ENCODE data around the gene SCGB2B2.

DNA sequence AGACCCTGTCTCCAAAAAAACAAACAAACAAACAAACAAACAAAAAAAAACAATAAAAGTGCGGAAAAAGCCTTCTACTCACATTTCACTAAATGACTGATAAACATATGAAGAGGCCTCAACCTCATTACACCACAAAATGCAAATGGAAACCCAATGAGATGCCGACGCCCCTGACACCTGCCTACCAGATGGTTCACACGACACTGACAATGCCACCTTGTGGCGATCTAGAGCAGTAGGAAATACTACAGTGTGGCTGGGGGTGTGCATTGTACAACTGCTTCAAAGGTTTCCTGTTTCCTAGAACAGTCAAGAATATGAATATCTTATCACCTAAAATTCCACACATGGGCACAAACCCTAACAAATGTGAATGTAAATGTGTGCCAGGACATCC is 14.0 kb downstream of the SCGB2B2 start:
- TF ChIP-seq TCF12 (IDR thresholded peaks at IDR 0.05; ENCODE audit: low read depth): no peak
- TF ChIP-seq FOXM1 (IDR thresholded peaks at IDR 0.05; ENCODE audit: borderline replicate concordance, low read depth): no peak
- no peak for TF ChIP-seq REST (IDR thresholded peaks at IDR 0.05; ENCODE audit: low read depth)
- TF ChIP-seq EP300 (IDR thresholded peaks at IDR 0.05; ENCODE audit: borderline replicate concordance): no peak

Measured in Ishikawa (cell line).